Hematopoietic multipotent progenitor cell treated with erythropoietin and hydrocortisone succinate and interleukin-3 and kit ligand, for 15 days (in vitro differentiated cells): ENCODE data around the gene ITPRIPL1.
"Not testable (repeated sequence)": the region's sequence is repeated elsewhere in the genome, so short reads cannot be mapped to it uniquely, and the experiment has no call there.

Experiments
- DNase-seq: peaks from one replicate; pipeline ENCODE4 v3.0.0-alpha.2; 2015; ENCODE audit warnings: low spot score

The ITPRIPL1 gene

GRCh38 chr2:96325041-96325883, at the start of gene ITPRIPL1:
TSS of gene ITPRIPL1 (plus strand) at chr2:96325317. CDS start at chr2:96325840, 523 bp downstream.
- DNase-seq: no peak

- DNase-seq: no peak
These were observed 48.2 kb upstream of the ITPRIPL1 start for GRCh38 chr2:96276787-96277499.

- DNase-seq: no peak
These were observed 37.8 kb upstream of the ITPRIPL1 start for GRCh38 chr2:96287273-96287856.

GRCh38 chr2:96291751-96292150, 33.4 kb upstream of the ITPRIPL1 start:
- DNase-seq: no peak

GRCh38 chr2:96294271-96294670, 30.8 kb upstream of the ITPRIPL1 start:
- not testable (repeated sequence) for DNase-seq

GRCh38 chr2:96296925-96297324, 28.2 kb upstream of the ITPRIPL1 start:
- DNase-seq: no peak

GRCh38 chr2:96301865-96302264, 23.3 kb upstream of the ITPRIPL1 start:
- no peak for DNase-seq

GRCh38 chr2:96304606-96305005, 20.5 kb upstream of the ITPRIPL1 start:
- DNase-seq: no peak

GRCh38 chr2:96305091-96305978, 19.8 kb upstream of the ITPRIPL1 start, which contains the start of gene SNRNP200:
TSS of gene SNRNP200 (minus strand) at chr2:96305546. CDS start at chr2:96305437, 109 bp downstream.
- DNase-seq: peak; percentile 91

- DNase-seq: no peak
These were observed 19.2 kb upstream of the ITPRIPL1 start for GRCh38 chr2:96305979-96306308.

GRCh38 chr2:96306370-96306769, 18.7 kb upstream of the ITPRIPL1 start:
- no peak for DNase-seq

- no peak for DNase-seq
These were observed 16.9 kb upstream of the ITPRIPL1 start for GRCh38 chr2:96308248-96308647.

GRCh38 chr2:96315005-96315399, 10.1 kb upstream of the ITPRIPL1 start:
- no peak for DNase-seq

- DNase-seq: no peak
These were observed 9.6 kb upstream of the ITPRIPL1 start for GRCh38 chr2:96315400-96316071.

- DNase-seq: no peak
These were observed 8.1 kb upstream of the ITPRIPL1 start for GRCh38 chr2:96316999-96317398.

- DNase-seq: no peak
These were observed 7.5 kb upstream of the ITPRIPL1 start for GRCh38 chr2:96317584-96317997.

GRCh38 chr2:96318723-96319122, 6.4 kb upstream of the ITPRIPL1 start:
- DNase-seq: no peak

GRCh38 chr2:96319396-96319795, 5.7 kb upstream of the ITPRIPL1 start:
- no peak for DNase-seq

GRCh38 chr2:96320326-96320725, 4.8 kb upstream of the ITPRIPL1 start:
- DNase-seq: no peak

- no peak for DNase-seq
These were observed 4.1 kb upstream of the ITPRIPL1 start for GRCh38 chr2:96320728-96321622.
